ENCODE data around the gene TRPC1. TPM values are rescaled to one million over a fixed set of nuclear protein-coding genes. Genes with fewer than 3 reads are reported as not detected.
A peak's percentile ranks its signal among the peaks of the same experiment; 100 is the strongest.

TRPC1 gene
- polyA plus RNA-seq, 5 donors, result 10.0 to 19.0 (median 14.6) TPM

GRCh38 chr3:142828703-142829305 lies 105.0 kb downstream of the TRPC1 start:
- DNase-seq, result peak; percentile 61 to 71

GRCh38 chr3:142837526-142837925 lies 113.7 kb downstream of the TRPC1 start:
- DNase-seq, result no peak

- no peak for DNase-seq
Measured at GRCh38 chr3:142839831-142840230, 116.0 kb downstream of the TRPC1 start.

GRCh38 chr3:142844339-142844977 lies 120.6 kb downstream of the TRPC1 start:
- no peak for DNase-seq

GRCh38 chr3:142846779-142847577 lies 123.1 kb downstream of the TRPC1 start:
- DNase-seq, result no peak

GRCh38 chr3:142849148-142849547 lies 125.3 kb downstream of the TRPC1 start:
- DNase-seq, result no peak

- no peak for DNase-seq
Measured at GRCh38 chr3:142850395-142851023, 126.7 kb downstream of the TRPC1 start.

- no peak for DNase-seq
Measured at GRCh38 chr3:142852009-142852408, 128.2 kb downstream of the TRPC1 start.

- no peak for DNase-seq
Measured at GRCh38 chr3:142853270-142854168, 129.7 kb downstream of the TRPC1 start.

- DNase-seq, result no peak
Measured at GRCh38 chr3:142857056-142857455, 133.2 kb downstream of the TRPC1 start.

Other genes starting within 250 kb of the TRPC1 start
- 10 to 100 TPM; 25.6 to 32.8 (median 29.8) TPM for gene ATR, start 145.3 kb upstream of the TRPC1 start, polyA plus RNA-seq (ENCODE audit: insufficient read depth in 1 of 5, insufficient read length in 5 of 5, low replicate concordance in 1 of 5)
- gene PLS1, start 127.6 kb upstream of the TRPC1 start, polyA plus RNA-seq (ENCODE audit: insufficient read depth in 1 of 5, insufficient read length in 5 of 5, low replicate concordance in 1 of 5), result 10 to 100 TPM in 4 of 5 donors, 1 to 10 TPM in 1; 9.0 to 22.2 (median 18.1) TPM
- 1 to 10 TPM; 2.0 to 5.8 (median 3.1) TPM for gene PCOLCE2, start 165.0 kb downstream of the TRPC1 start, polyA plus RNA-seq (ENCODE audit: insufficient read depth in 1 of 5, insufficient read length in 5 of 5, low replicate concordance in 1 of 5)
- under 1 TPM in 2 of 5 donors, not detected in 3; 0.06 to 0.73 TPM for gene PAQR9, start 239.6 kb downstream of the TRPC1 start, polyA plus RNA-seq (ENCODE audit: insufficient read depth in 1 of 5, insufficient read length in 5 of 5, low replicate concordance in 1 of 5)

Data from right lung (tissue), 5 donors.